Prostate gland (tissue), 2 donors: ENCODE results near the gene RTN1.

ENCODE experiments used
- CTCF ChIP-seq, 4 experiments: fragments of 200-600 bp in 2 of 4; fragments of 450-650 bp in 2 of 4; sonication (generic) in 2 of 4; IDR thresholded peaks; 1 replicate in 3 of 4; 2 replicates in 1 of 4; pipeline ENCODE4 v1.5.1; 2016 to 2019; ENCODE audit warnings: antibody characterized with exemption in 4 of 4, mild to moderate bottlenecking in 2 of 4, moderate library complexity in 2 of 4
- POLR2A ChIP-seq: fragments of 450-650 bp; IDR thresholded peaks from one replicate; pipeline ENCODE4 v1.6.1; 2016; ENCODE audit warnings: antibody characterized with exemption, mild to moderate bottlenecking
- POLR2AphosphoS5 ChIP-seq: sonication (generic); formaldehyde crosslinking; IDR thresholded peaks from one replicate; pipeline ENCODE4 v1.6.1; 2017; ENCODE audit warnings: antibody characterized with exemption

GRCh38 chr14:59664741-59665140 lies 205.8 kb downstream of the RTN1 start:
- TF ChIP-seq CTCF (IDR thresholded peaks at IDR 0.05) = no peak
- TF ChIP-seq POLR2A = no peak
- TF ChIP-seq POLR2AphosphoS5 = no peak
